Heart right ventricle (tissue), 16 donors: ENCODE results near the gene NPAS3. TPM values are rescaled to one million over a fixed set of nuclear protein-coding genes. Genes with fewer than 3 reads are reported as not detected.

Source experiments
- ATAC-seq, 8 donors: fragments of 200-7000 bp; cut with Tn5 transposase; one replicate each; pipeline ENCODE4 v1.9.1; 2020; ENCODE audit warnings: mild to moderate bottlenecking in 8 of 8, moderate library complexity in 8 of 8, moderate number of reproducible peaks in 1 of 8
- DNase-seq, 2 donors: peaks; one replicate each; pipeline ENCODE4 v3.0.0-alpha.2; 2020
- H3K27ac ChIP-seq, 10 donors: fragments of 200-600 bp; sonication (generic) in 2 of 10; one replicate each; pipeline versions ENCODE4 v1.5.0 to v1.8.0; 2020 to 2022; ENCODE audit warnings: mild to moderate bottlenecking in 3 of 10
- H3K27me3 ChIP-seq, 7 donors: fragments of 200-600 bp; one replicate each; pipeline ENCODE4 v1.8.0; 2021 to 2022; ENCODE audit warnings: mild to moderate bottlenecking in 2 of 7
- H3K36me3 ChIP-seq, 9 donors: fragments of 200-600 bp; sonication (generic) in 1 of 9; one replicate each; pipeline versions ENCODE4 v1.5.0 to v1.8.0; 2020 to 2022; ENCODE audit warnings: mild to moderate bottlenecking in 2 of 9
- H3K4me1 ChIP-seq, 9 donors: fragments of 200-600 bp; sonication (generic) in 1 of 9; one replicate each; pipeline versions ENCODE4 v1.5.0 to v1.8.0; 2020 to 2022; ENCODE audit warnings: mild to moderate bottlenecking in 4 of 9
- H3K4me3 ChIP-seq, 10 donors: fragments of 200-600 bp; sonication (generic) in 2 of 10; one replicate each; pipeline versions ENCODE4 v1.5.0 to v1.8.0; 2020 to 2022; ENCODE audit warnings: mild to moderate bottlenecking in 7 of 10, moderate library complexity in 2 of 10
- H3K9me3 ChIP-seq, 11 donors: fragments of 200-600 bp in 10 of 11; sonication (generic) in 2 of 11; one replicate each; pipeline versions ENCODE4 v1.5.0 to v1.8.0; 2013 to 2022; ENCODE audit warnings: mild to moderate bottlenecking in 2 of 11, control low read depth in 1 of 11, moderate library complexity in 1 of 11
- CTCF ChIP-seq, 9 donors: fragments of 200-600 bp; sonication (generic) in 2 of 9; IDR thresholded peaks; one replicate each; pipeline versions ENCODE4 v1.5.0 to v1.8.0; 2021 to 2022; ENCODE audit warnings: antibody characterized with exemption in 9 of 9, mild to moderate bottlenecking in 5 of 9, moderate library complexity in 1 of 9
- WGBS, 2 donors: extraction: QIAGEN DNeasy Blood & Tissue Kit; methylation state at CpG; one replicate each; pipeline ENCODE4 v1.1.7; 2013; ENCODE audit warnings: inconsistent platforms in 1 of 2; 5-methylcytosine and 5-hydroxymethylcytosine counted together
- intact Hi-C, 10 donors: fragments of 100-400 bp; cut with DNase I; formaldehyde crosslinking; loops; one replicate each; pipeline versions ENCODE4 v1.11.1 to v1.14.2; 2022
- polyA plus RNA-seq, 2 donors: library from polyadenylated mRNA; stranded (reverse); fragments of 200-250 nt; gene quantifications; one replicate each; pipeline ENCODE4 v1.2.3, GENCODE V29; 2013
- total RNA-seq, 10 donors: library from RNA; stranded (reverse); fragmentation: NEBNext Ultra II Directional in 3 of 10; extraction: Animal tissue kit (Norgen Biotek cat#: 25700) in 3 of 10; gene quantifications; one replicate each; pipeline versions ENCODE4 v1.2.1 to v1.2.4, GENCODE V29; 2021 to 2023
- donor health status: Arrhythmogenic right ventricular cardiomyopathy.
- donor health status: ischemic (EF 13 %, LVEDD 7.1; RV severe dilation, severe dysfunction).
- donor health status: healthy with polysubstance abuse.
- donor health status: DM: no; HTN: yes; CAD: no.
- donor health status: DM: no; HTN: no; CAD: no.
- donor health status: ischemic (EF 25% LVEDD 6.9; RV normal size, moderate dysfunction).
- donor health status: ischemic (EF 25% LVEDD 5.7; RV mildly dilated, moderate dysfunction).
- donor health status: healthy.
- donor health status: DM: yes; HTN: yes; CAD: no.
- donor health status: Ischemic cardiomyopathy.
- donor health status: ischemic (EF 35%, LVEDD 5.7; RV mildly dilated, moderate dysfunction).
- donor health status: nonischemic (EF 11% LVEDD 7.7; RV severe dilation, severe dysfunction).
- donor health status: DM: yes; HTN: yes; CAD: no.
- donor health status: PGD.
- donor health status: ischemic (EF 29% LVEDD 5.4; RV normal size, mild dysfunction).
- donor health status: nonischemic (EF 23%, LVEDD 6.1; RV moderate dilation, normal function).

The NPAS3 gene
- total and polyA plus RNA-seq, 12 donors = 0.12 to 2.8 (median 0.99) TPM

- ATAC-seq (no peak), DNase-seq (no peak)
- no peaks in the 10 kb centered on the region for H3K27me3 ChIP-seq
- no peak for TF ChIP-seq CTCF (IDR thresholded peaks at IDR 0.05)
- no peaks in the 10 kb centered on the region for H3K4me1 ChIP-seq
- no peak overlapping the region for H3K4me3 ChIP-seq
- H3K27ac ChIP-seq = no peak overlapping the region
- 91 to 94% methylated on average over 5 of the region's 5 CpGs for WGBS, 2 donors
- no peaks in the 10 kb centered on the region for H3K36me3 ChIP-seq
- H3K9me3 ChIP-seq = no peaks in the 10 kb centered on the region
- intact Hi-C loops = loop anchor here in 5 of 10 donors (5.0 to 10.0 kb wide), 3 partner anchors 92 to 120 kb away; no protein-coding TSS in a partner anchor
These were observed 736.2 kb downstream of the NPAS3 start for GRCh38 chr14:33674927-33675326.

GRCh38 chr14:33675415-33676130 is 736.9 kb downstream of the NPAS3 start:
- H3K9me3 ChIP-seq = no peaks in the 10 kb centered on the region
- no peak for TF ChIP-seq CTCF (IDR thresholded peaks at IDR 0.05)
- no peaks in the 10 kb centered on the region for H3K4me1 ChIP-seq
- peak overlapping the region in 1 of 10 donors; percentile 3 for H3K27ac ChIP-seq
- DNase-seq = no peak
- no peaks in the 10 kb centered on the region for H3K36me3 ChIP-seq
- WGBS, 2 donors = 86 to 89% methylated on average over 5 of the region's 5 CpGs
- H3K27me3 ChIP-seq = no peaks in the 10 kb centered on the region
- H3K4me3 ChIP-seq = peak overlapping the region in 2 of 10 donors; percentile 28 to 39
- no peak for ATAC-seq
- intact Hi-C loops = loop anchor here in 5 of 10 donors (2.0 to 10.0 kb wide), 4 partner anchors 92 to 119 kb away; no protein-coding TSS in a partner anchor

- peak overlapping the region in 8 of 10 donors; percentile 8 to 42 (median 28) for H3K4me3 ChIP-seq
- no peaks in the 10 kb centered on the region for H3K4me1 ChIP-seq
- no peaks in the 10 kb centered on the region for H3K27me3 ChIP-seq
- DNase-seq = peak; percentile 24 to 40
- no peaks in the 10 kb centered on the region for H3K9me3 ChIP-seq
- intact Hi-C loops = loop anchor here in 5 of 10 donors (2.0 to 10.0 kb wide), 4 partner anchors 91 to 119 kb away; no protein-coding TSS in a partner anchor
- peak in 8 of 9 donors; percentile 21 to 59 (median 42) for TF ChIP-seq CTCF (IDR thresholded peaks at IDR 0.05)
- 23 to 40% methylated on average over 7 of the region's 7 CpGs for WGBS, 2 donors
- peak overlapping the region in 1 of 10 donors; percentile 3 for H3K27ac ChIP-seq
- no peaks in the 10 kb centered on the region for H3K36me3 ChIP-seq
- ATAC-seq = peak; percentile 38 to 86 (median 66)
These were observed 737.5 kb downstream of the NPAS3 start for GRCh38 chr14:33676135-33676566.

GRCh38 chr14:33676891-33677290 is 738.2 kb downstream of the NPAS3 start:
- Histone ChIP-seq H3K4me1 (peaks cover 0 to 1% (median 0%) of the 10 kb centered on the region in 9 donors), H3K36me3 (no peaks in the 10 kb centered on the region), H3K9me3 (no peaks in the 10 kb centered on the region), H3K27ac (no peak overlapping the region), H3K4me3 (no peak overlapping the region), H3K27me3 (no peaks in the 10 kb centered on the region)
- ATAC-seq = no peak
- TF ChIP-seq CTCF (IDR thresholded peaks at IDR 0.05) = no peak
- intact Hi-C loops = loop anchor here in 5 of 10 donors (2.0 to 10.0 kb wide), 4 partner anchors 90 to 118 kb away; no protein-coding TSS in a partner anchor
- WGBS, 2 donors = 97 to 98% methylated on average over 5 of the region's 5 CpGs
- DNase-seq = no peak
